ENCODE data around the gene PLN.

GRCh38 chr6:118569498-118569897 is 21.4 kb downstream of the PLN start:
- no peak for TF ChIP-seq EZH2 (IDR thresholded peaks at IDR 0.05; ENCODE audit: insufficient read depth, poor library complexity, severe bottlenecking)
- no peak for TF ChIP-seq EZH2phosphoT487 (IDR thresholded peaks at IDR 0.05; ENCODE audit: insufficient read depth, low read depth)
